Measurements from ENCODE around the gene NCEH1.

GRCh38 chr3:172749230-172749965, 38.5 kb upstream of the NCEH1 start:
- TF ChIP-seq FOXK2 (IDR thresholded peaks at IDR 0.05) (no peak), SIN3A (IDR thresholded peaks at IDR 0.05; ENCODE audit: low read depth, low read length) (no peak), POLR2AphosphoS5 (IDR thresholded peaks at IDR 0.05; ENCODE audit: low read length) (no peak), POLR2A (IDR thresholded peaks at IDR 0.05; ENCODE audit: low read depth, low read length) (no peak), ATF2 (IDR thresholded peaks at IDR 0.05; ENCODE audit: low read length) (no peak), CTCF (IDR thresholded peaks at IDR 0.05 in 2 of 3, conservative IDR thresholded peaks at IDR 0.05 in 1 of 3; ENCODE audit: control insufficient read depth in 2 of 3, extremely low read depth in 1 of 3, insufficient read depth in 1 of 3, low read depth in 3 of 3, low read length in 3 of 3) (no peak), NR2C1 (IDR thresholded peaks at IDR 0.05) (no peak), E4F1 (IDR thresholded peaks at IDR 0.05; ENCODE audit: borderline replicate concordance, partially characterized antibody) (no peak), YY1 (IDR thresholded peaks at IDR 0.05; ENCODE audit: low read depth, low read length) (no peak), SRF (IDR thresholded peaks at IDR 0.05; ENCODE audit: low read depth in 2 of 2, low read length in 2 of 2) (no peak), CUX1 (IDR thresholded peaks at IDR 0.05; ENCODE audit: insufficient replicate concordance, low read depth, low read length) (no peak), MXI1 (IDR thresholded peaks at IDR 0.05; ENCODE audit: low read depth, low read length) (no peak), EZH2 (IDR thresholded peaks at IDR 0.05; ENCODE audit: borderline replicate concordance, control insufficient read depth, low read depth, low read length) (no peak)
